Activated CD4-positive, alpha-beta T cell treated with anti-CD3 and anti-CD28 coated beads, Interleukin-2, amount 50 U/mL, for 4 hours (primary cell): Measurements from ENCODE around the gene ATRNL1.
"Not testable (repeated sequence)": the region's sequence is repeated elsewhere in the genome, so short reads cannot be mapped to it uniquely, and the experiment has no call there.

Source experiments
- DNase-seq, 2 experiments: peaks; one replicate each; pipeline ENCODE4 v3.0.0-alpha.2; 2020

The ATRNL1 gene

GRCh38 chr10:115222039-115222438 is 128.9 kb downstream of the ATRNL1 start:
- DNase-seq: no peak

- DNase-seq: no peak
Observed at GRCh38 chr10:115239761-115240160, 146.6 kb downstream of the ATRNL1 start.

- DNase-seq: no peak
Observed at GRCh38 chr10:115250784-115251183, 157.6 kb downstream of the ATRNL1 start.

GRCh38 chr10:115253765-115254164 is 160.6 kb downstream of the ATRNL1 start:
- DNase-seq: not testable (repeated sequence)

GRCh38 chr10:115272482-115272881 is 179.3 kb downstream of the ATRNL1 start:
- DNase-seq: no peak

- no peak for DNase-seq
Observed at GRCh38 chr10:115278294-115278693, 185.1 kb downstream of the ATRNL1 start.

- DNase-seq: no peak
Observed at GRCh38 chr10:115295213-115295805, 202.1 kb downstream of the ATRNL1 start.

- no peak for DNase-seq
Observed at GRCh38 chr10:115300080-115300479, 206.9 kb downstream of the ATRNL1 start.

- DNase-seq: not testable (repeated sequence)
Observed at GRCh38 chr10:115319669-115320068, 226.5 kb downstream of the ATRNL1 start.

- no peak for DNase-seq
Observed at GRCh38 chr10:115321360-115321759, 228.2 kb downstream of the ATRNL1 start.

GRCh38 chr10:115328331-115328730 is 235.2 kb downstream of the ATRNL1 start:
- no peak for DNase-seq

GRCh38 chr10:115335366-115335765 is 242.2 kb downstream of the ATRNL1 start:
- no peak for DNase-seq

- DNase-seq: no peak
Observed at GRCh38 chr10:115355162-115355760, 262.1 kb downstream of the ATRNL1 start.

GRCh38 chr10:115367920-115368319 is 274.8 kb downstream of the ATRNL1 start:
- DNase-seq: not testable (repeated sequence)

GRCh38 chr10:115379064-115379463 is 285.9 kb downstream of the ATRNL1 start:
- no peak for DNase-seq

- DNase-seq: no peak
Observed at GRCh38 chr10:115384665-115385064, 291.5 kb downstream of the ATRNL1 start.

GRCh38 chr10:115390607-115391006 is 297.4 kb downstream of the ATRNL1 start:
- no peak for DNase-seq

- no peak for DNase-seq
Observed at GRCh38 chr10:115398026-115398425, 304.9 kb downstream of the ATRNL1 start.

GRCh38 chr10:115402699-115403098 is 309.5 kb downstream of the ATRNL1 start:
- DNase-seq: no peak

GRCh38 chr10:115405838-115406237 is 312.7 kb downstream of the ATRNL1 start:
- not testable (repeated sequence) for DNase-seq

- no peak for DNase-seq
Observed at GRCh38 chr10:115409347-115409746, 316.2 kb downstream of the ATRNL1 start.

- DNase-seq: no peak
Observed at GRCh38 chr10:115417585-115418265, 324.6 kb downstream of the ATRNL1 start.

- DNase-seq: no peak
Observed at GRCh38 chr10:115422624-115423023, 329.5 kb downstream of the ATRNL1 start.

GRCh38 chr10:115427611-115428010 is 334.4 kb downstream of the ATRNL1 start:
- DNase-seq: no peak
